ENCODE measurements around the gene TMCC2.

TMCC2 gene

DNA sequence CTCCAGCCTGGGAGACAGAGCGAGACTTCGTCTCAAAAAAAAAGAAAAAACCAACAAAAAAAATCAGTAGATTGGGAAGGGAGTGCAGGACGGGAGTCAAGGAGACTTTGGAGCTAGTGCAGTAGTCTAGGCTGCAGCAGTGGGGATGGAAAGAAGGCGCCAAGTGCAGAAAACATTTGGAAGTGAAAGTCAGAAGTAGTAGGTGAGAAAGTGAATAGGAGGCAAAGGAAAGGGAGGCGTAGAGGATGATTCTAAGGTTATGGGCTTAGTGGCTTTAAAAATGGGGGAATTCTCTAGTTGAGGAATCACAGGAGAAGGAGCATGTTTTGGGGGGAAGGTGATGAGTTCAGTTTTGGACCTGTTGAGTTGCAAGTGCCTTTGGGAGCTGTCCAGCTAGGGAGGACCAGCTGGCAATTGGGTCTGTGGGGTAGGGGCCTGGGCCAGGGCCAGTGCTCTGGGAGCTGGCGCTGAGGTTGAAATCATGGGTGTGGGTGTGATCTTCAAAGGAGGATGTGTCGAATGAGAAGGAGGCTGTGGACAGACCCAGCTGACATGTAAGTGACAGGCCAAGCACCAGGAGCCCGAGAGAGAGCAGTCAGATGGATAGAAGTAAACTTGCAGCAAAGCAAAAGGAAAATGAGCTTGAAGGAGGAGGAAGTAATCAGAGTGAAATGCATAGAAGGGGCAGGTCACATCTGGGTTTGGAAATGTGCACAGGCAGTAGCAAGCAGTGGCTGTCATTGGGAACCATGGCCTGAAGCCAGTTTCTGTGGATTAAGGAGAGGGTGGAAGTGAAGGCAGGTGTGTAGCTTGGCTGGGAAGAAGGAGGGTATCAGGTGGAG, 15.8 kb downstream of the TMCC2 start:
- no peak for DNase-seq

DNA sequence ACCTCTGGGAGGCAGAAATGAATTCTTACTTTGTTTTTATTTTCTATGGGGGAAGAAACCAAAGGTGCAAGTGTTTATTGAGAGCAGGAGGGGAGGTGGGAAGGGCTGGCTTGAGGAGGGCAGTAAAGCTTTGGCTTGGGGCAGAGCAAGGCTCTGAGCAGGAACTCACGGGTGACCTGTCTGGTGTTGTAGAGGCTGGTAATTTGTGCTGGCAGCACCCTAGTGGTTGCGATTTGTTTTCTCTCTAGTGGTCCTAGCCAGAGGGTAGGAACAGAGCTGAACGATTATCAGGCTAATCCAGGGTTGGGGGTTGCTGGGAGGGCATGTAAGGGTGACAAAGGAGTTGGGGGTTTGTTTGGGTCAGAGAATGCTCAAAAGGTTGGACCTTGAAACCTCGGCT, 16.6 kb downstream of the TMCC2 start:
- DNase-seq: no peak

DNA sequence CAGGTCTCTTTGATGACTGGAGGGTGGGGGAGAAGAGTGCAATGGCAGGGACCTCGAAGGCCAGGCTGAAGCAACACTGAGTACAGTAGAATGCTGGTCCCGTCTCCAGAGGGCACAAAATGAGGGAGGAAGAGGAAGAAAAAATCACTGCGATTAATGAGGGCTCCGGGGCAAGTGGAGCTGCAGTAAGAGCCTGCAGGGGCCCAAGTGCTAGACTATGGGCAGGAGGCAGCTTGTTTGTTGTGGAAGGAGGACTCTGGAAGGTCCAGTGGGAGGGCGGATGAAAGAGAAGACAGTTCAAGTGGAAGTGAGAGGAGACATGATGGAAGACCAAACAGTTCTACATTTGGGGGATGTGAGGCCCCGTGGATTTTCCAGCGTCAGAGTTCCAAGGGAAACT, 17.4 kb downstream of the TMCC2 start:
- no peak for DNase-seq

DNA sequence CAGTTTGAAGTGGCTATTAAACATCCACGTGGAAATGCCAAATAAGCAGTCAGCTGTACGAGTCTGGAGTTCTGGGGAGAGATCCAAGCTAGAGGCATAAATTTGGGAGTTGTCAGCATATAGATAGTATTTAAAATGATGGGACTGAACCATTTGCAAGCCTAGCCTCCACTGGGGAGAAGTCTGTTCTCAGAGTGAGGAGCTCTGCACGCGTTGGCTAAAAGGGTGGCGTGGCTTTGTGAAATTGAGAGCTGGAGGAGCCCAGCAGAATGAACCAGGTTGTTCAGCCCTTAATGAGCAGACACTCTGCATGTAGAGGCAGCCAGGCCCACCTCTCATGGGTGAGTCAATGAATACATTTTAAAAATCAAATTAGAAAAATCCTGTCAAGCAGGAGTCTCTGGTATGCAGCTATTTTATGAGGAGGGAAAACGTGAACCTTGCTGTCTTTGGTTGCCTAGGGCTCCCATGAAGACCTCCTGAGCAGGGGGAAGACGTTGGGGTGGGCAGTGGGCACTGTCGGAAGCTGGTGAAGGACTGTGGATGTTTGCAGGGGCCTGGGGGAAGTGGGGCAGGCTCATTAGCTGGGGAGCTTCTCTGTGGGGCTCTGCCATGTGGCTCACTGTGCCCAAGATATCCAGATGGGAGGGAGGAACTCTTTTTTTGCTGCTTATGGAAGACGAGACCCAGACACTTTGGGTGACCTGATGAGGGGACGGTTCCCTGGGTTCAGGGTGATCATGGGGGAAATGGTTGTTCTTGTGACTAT, 18.8 kb downstream of the TMCC2 start:
- DNase-seq: peak; percentile 35

DNA sequence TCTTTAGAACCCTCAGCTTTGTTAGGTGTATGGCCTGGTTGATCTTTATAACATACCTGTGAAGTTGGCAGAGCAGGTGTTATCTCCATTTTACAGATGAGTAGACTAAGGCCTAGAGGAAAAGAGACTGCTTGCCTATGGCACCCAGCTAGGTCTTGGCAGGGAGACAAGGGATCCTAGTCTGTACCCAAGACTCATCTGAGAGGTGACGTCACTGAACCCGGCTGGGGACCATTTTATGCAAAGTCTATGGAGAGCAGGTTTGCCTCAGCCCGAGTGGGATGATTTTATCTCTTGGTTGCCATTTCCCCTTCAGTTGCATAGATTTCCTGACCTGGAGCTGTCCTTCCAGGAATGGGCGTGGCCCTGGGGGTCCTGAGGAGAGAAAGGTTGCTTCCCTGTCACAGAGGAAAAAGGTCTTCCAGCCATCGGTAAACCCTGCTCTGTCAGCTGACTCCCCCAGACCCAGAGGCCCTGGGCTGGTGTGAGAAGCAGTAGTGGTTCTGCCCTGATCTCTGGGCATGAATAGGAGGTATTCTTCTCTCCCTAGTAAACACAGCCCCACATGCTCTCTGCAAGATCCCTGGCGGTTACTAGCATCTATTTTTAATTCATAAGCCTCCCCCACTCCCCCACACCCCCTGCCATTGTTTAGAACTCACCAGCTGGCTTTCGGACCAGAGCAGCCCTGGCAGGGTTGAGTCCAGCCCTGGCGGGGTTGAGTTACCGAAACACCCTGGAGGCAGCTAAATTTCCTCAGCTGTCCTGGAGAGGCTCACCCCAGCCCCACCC, 19.6 kb downstream of the TMCC2 start:
- no peak for DNase-seq

DNA sequence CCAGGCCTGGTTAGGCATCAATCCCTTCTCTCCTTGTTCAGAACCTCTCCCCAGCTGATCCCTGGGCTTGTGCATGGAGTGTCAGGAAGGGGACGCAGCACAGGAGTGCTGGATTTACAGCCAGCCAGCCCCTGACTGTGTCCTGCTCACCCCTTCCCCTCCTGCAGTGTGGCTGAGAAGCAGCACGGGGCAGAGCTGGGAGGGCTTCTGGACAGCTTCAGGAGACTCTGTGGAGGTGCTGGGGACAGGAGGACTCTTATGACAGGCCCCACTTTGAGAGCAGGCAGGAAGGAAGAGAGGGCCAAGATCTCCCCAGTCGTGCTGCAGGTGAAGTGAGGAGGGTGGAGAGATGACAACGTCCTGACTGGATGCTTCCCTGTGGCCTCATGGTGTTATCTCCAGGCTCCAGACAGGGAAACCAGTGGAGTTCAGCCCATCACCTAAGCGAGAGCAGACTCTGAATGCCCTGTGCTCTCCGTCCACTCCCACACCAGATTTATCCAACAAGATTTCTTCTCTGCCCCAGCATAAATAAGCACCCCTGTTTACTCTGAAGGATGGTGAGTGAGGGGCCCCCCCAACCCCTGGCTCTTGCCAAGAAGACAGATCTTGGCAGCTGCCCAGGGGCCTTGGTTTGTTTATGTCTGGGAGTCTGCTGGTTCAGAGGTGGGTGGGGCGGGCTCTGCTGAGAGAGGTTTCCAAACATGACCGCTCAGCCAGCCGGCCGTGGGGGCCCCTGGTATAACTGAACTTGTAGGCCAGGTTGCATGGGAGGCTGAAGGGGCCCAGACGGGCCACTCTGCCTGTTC, 21.3 kb downstream of the TMCC2 start:
- DNase-seq: peak; percentile 58

DNA sequence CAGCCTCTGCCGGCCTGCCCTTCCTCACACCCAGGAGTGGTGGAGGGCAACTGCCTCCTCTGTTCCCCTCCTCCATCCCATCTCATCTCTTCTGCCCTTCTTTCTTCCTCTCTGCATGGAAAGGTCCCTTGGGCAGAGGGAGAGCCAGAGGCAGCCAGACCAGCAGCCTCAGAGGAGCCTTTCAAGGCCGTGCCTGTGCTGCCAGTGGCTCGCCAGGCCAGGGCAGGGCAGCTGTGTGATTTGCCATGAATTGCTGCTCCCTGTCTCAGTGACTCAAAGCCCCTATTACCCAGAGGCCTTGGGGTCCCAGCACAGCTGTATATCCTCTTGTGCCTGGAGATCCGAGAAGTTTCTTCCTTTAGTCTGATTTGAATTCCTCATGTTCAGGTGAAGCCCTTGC, 21.9 kb downstream of the TMCC2 start:
- DNase-seq: no peak

DNA sequence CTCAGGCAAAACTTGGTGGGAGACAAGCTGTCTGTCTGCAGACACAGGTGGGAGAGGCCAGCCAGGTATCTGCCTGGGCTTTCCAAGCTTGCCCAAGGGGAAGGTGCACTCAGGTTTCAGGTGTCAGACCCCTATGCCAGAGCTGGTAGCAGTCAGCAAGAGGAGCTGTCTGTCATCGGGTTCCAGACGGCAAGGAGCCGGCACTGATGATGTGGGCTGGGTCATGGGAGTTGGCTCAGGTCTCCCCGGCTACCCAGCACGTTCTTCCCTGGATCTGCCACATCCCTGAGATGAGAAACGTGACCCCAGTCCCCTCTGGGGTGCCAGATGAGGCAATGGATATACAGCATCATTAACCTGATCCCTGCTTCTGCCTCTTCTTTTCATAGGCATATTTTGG, 23.0 kb downstream of the TMCC2 start:
- DNase-seq: no peak

DNA sequence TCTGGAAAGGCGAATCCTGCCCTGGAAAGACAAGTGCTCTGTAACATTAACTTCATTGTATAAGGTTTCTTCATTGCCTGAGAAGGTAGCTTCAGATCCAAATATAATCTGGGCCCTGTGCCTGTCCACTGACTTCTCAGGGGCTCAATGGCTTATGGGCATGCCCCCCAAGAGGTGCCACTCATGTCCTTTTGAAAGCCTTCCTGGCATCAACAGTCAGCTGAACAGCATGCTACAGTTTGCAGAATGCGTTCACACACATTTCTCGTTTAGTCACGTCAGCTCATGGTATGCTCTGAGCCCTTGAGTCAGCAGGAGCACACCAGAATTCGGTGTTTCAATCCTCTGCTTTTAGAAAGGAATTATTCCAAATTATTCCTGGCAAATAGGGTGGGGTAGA, 23.8 kb downstream of the TMCC2 start:
- DNase-seq: no peak

DNA sequence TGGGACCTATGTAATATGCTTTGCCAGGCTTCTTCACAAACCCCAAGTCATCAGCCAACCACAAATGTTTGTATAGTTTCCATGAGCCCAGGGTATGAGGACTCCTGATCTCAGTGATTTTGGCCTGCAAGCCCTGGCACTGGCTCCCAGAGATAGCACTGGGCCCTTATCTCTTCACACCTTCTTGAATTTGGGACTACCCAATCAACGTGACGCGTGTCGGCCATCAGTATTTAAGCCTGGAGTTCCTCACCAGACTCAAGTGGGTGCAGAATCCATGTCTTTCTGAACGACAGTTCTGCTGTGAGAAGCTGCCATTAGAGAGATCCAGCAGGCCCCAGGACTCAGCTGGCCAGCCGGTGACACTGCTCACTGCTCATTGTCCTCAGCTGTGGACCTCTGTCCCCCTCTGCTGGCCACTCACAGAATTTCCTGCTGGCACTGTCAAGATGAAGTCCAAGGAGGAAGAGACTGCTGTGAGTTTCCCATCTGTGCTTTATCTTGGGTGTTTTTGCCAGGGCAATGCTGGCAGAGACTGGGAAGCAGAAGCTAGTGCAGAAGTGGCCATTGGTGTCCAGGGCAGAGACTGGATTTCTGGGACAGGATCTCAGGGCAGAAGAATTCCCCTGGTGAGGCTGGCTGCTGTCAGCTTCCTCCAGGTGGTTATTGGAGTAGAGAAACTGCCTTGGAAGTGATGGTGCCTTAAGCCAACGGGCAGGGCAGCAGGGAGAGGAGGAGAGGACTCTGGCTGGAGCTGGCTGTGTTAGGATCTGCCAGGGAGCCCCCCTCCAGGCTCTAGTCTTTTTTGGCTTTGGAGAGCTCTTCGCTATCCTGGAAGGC, 28.4 kb downstream of the TMCC2 start:
- DNase-seq: peak; percentile 80

DNA sequence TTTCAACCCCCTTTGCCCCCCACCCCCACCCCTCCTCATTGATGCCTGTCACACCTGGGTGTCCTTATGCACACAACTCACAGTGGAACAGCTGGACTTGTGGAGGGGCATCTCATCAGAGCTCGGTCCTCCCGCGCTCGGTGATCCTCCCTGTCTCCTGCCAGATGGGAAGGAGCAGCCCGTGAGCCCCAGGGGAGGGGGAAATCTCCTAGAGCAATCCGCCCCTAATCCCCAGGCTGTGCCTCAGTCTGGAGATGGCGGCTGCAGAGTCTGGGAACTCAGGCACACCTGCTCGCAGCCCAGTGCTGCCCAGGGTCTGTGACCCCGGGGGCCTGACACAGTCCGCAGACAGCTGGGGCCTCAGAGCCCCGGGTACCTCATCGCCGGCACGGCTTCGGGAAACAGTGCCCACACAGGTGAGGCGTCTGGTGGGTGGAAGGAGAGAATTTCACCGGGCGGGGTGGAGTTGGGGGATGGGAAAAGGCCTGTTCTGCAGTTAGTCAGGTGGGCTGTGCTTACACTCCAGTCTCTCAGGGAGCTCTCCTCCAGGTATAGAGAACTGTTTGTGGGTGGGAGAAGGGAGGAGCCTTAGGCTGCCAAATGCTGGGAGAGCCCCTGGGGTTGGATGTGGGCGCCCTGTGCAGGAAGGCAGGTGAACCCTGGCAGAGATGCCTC, 29.3 kb downstream of the TMCC2 start:
- DNase-seq: no peak

DNA sequence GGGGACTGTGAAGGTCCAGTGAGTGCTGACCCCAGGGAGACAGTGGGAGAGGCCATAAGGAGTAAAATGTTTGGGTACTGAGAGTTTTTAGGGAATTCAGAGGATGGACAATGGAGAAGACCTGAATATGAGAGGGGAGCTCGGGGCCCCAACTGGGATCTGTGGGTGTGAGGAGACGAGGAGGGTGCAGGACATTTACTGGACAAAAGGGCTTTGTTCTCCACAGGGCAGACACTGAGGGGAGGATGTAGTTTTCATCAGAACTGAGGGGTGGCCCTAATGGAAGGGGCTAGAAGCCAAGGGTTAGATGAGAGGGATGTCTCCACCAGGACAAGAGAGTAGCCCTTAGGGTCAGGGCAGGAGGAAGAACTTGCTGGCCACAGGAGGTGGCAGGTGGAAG, 30.0 kb downstream of the TMCC2 start:
- DNase-seq: no peak

DNA sequence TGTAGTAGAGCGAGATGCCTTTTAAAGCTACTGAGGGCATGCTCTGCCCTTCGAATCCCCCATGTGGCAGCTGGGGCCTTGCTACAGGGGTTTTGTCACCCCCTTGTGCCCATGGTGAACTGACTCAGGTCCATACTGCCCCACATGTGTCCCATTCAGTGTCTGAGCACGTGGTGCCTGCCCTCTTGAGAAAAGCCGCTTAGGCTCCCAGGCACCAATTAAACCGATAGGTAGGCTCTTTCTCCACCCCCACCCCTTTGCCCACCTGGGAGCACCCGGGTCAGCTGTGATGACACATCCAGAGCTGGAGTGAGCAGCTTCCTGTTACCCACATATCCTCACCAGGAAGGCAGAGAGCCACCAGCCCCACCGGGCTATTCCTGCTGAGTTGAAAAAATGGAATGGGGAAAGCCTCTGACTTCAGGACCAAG, 30.5 kb downstream of the TMCC2 start:
- DNase-seq: peak; percentile 25

DNA sequence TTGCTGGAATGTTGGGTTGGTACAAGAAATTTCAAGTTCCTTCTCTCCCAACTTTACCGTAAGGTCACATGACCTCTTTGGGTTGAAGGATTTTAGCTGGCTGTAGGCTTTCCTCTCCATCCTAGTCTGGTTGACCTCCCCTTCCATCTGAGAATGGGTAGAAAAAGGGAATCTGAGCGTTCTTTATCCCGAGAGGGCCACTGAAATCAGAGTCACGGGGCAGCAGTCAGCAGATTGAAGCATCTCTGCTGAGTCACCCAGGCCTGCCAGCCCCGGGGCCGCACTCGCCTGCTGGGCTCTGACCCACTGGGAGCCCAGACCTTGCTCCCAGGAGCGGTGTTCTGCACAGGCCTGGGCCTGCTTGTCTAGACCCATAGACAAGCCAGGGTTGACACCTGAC, 31.0 kb downstream of the TMCC2 start:
- DNase-seq: no peak

DNA sequence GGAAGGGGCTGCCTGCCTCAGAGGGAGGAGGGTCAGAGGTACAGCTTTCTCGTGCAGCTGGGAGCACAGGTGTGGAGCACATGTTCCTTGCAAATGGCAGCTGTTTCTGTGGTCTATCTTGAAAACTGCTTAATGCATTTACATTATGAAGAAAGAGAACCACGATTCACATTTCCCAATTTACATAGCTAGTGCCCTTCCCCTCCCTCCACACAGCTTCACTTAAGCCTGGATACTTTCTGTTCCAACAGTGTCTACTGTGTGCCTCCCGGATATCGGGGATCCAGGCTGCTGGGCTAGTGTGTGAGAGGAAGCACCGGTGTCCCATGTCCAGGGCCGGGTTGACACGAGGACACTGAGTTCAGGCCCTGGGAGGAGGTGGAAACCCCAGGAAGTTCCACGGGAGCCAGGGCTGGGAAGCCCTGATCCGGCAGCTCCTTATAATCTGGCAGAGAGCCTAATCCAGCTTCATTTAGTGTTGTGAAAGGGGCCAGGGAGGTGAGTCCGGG, 31.6 kb downstream of the TMCC2 start:
- DNase-seq: no peak

DNA sequence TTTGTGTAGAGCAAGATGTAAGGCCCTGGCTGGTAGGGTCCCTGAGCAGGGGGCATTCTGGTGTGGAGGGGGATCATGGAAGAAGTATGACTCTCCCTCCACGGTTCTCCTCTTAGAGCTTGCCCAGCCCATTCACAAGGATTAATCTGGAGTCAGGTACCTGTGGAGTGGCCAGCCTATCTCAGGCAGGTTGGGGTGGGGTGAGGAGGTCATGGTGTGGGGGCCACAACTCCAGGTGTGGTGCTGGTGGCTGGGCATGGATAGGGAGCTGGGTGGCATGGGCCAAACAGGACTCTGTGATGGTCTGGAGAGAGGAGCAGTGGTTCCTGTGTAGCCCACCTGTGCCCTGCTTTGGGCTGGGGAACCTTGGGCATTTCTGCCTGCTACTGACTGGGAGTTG, 32.3 kb downstream of the TMCC2 start:
- DNase-seq: no peak

DNA sequence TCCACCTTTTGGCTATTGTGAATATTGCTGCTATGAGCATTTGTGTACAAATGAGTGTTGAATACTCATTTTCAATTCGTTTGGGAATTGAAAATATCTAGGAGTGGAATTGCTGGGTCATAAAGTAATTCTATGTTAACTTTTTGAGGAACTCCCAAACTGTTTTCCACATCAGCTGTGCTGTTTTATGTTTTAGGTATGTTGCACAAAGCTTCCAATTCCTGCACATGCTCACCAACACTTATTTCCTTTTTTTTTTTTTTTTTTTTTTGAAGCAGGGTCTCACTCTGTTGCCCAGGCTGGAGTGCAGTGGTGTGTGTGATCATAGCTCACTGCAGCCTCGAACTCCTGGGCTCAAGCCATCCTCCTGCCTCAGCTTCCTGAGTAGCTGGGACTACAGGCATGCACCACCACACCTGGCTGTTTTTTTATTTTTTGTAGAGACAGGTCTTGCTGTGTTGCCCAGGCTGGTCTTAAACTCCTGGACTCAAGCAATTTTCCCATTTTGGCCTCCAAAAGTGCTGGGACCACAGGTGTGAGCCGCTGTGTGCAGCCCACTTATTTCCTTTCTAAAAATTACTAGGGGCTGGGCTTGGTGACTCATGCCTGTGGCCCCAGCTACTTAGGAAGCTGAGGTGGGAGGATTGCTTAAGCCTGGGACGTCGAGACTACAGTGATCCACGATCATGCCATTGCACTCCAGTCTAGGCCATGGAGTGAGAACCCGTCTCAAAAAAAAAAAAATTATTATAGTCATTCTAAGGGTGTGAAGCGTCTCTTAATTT, 33.4 kb downstream of the TMCC2 start:
- peak; percentile 62 for DNase-seq

DNA sequence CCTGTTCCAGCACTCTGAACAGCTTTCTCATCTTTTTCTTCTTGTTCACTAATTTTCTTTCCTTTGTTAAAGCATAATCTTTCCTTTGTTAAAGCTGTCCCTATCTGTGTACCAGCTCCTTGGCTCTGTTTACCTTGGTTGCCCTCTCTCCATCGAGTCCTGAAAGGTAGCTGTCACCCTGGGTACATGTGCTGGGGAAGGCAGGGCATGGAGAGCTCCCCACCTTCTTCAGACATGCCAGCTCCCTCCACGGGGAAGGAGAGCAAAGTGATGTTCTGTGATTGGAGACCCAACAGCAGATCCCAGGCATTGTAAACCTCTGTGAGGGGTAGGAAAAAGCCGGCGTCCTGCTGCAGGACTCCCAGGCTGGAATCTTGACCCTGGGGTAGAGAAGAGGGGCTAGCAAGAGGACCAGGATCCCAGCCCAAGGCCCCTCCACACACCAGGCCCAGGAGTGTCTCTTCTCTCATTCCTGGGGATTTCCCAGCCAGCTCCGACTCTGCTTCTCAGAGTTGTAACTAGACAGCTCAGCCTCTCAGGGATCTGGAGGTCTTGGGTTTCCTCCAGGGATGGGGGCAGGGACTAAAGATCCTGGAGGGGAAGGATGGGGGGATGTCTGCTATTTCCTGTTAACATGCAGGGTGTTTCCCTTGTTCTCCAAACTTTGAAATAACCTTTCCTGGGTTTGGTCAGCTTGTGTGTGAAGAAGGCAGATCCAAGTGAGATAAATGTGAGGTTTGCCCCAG, 34.4 kb downstream of the TMCC2 start:
- DNase-seq: peak; percentile 87

DNA sequence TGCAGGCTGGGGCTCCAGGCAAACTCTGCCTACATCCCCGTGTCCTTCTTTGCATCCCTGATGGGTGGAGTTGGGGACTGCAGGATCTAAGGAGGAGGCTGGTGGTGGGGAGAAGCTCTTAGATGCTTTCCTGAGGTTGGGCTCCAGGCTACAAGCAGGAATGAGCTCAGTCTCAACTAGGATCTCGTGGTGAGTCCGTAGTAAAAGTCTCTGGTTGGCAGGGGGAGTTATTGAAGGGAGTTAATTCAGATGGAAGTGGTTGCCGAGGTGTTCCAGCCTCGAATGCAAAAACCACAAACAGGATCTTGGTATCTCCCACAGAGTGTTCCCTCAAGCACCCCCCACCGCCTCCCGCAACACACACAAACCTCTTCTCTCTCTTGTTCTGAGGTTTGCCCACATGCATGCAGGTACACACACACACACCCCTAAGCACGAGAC, 35.0 kb downstream of the TMCC2 start:
- DNase-seq: peak; percentile 58
